Frontal cortex (tissue), 4 donors: ENCODE results near the gene CMYA5. TPM values are rescaled to one million over a fixed set of nuclear protein-coding genes. Genes with fewer than 3 reads are reported as not detected.

Experiments used
- DNase-seq, 2 donors: peaks; one replicate each; pipeline ENCODE4 v3.0.0; 2012; ENCODE audit warnings: low spot score in 2 of 2
- FAIRE-seq: peaks from 2 replicates; lab custom pipeline; 2012; peaks lifted over from hg19 to GRCh38; lab: Jason Lieb, UNC
- total RNA-seq: library from RNA; depleted of rRNA; stranded (reverse); fragments of >200 nt; gene quantifications from one replicate; pipeline ENCODE4 v1.2.3, GENCODE V29; 2014
- donor health status: control.
- donor health status: control.
- donor health status: control.

Gene CMYA5
- total RNA-seq, 1 donor from 2014 or later = 0.82 TPM

- no peak for DNase-seq
Measured at GRCh38 chr5:79785983-79786382, 96.3 kb downstream of the CMYA5 start.

GRCh38 chr5:79787448-79787847 is 97.8 kb downstream of the CMYA5 start:
- DNase-seq (no peak), FAIRE-seq (no peak)

More at GRCh38 chr5:79785983-79786382, 96.3 kb downstream of the CMYA5 start:
- FAIRE-seq = no peak

- DNase-seq (no peak), FAIRE-seq (no peak)
Measured at GRCh38 chr5:79791843-79792242, 102.2 kb downstream of the CMYA5 start.

- no peak for FAIRE-seq
- DNase-seq = no peak
Measured at GRCh38 chr5:79792463-79792862, 102.8 kb downstream of the CMYA5 start.

- FAIRE-seq (no peak), DNase-seq (no peak)
Measured at GRCh38 chr5:79793304-79793703, 103.7 kb downstream of the CMYA5 start.

- FAIRE-seq (no peak), DNase-seq (no peak)
Measured at GRCh38 chr5:79793722-79794121, 104.1 kb downstream of the CMYA5 start.

- DNase-seq (no peak), FAIRE-seq (no peak)
Measured at GRCh38 chr5:79794347-79794746, 104.7 kb downstream of the CMYA5 start.

- FAIRE-seq = no peak
- DNase-seq = no peak
Measured at GRCh38 chr5:79795764-79796398, 106.2 kb downstream of the CMYA5 start.

GRCh38 chr5:79798893-79799590 is 109.4 kb downstream of the CMYA5 start:
- DNase-seq (no peak), FAIRE-seq (no peak)

- no peak for DNase-seq
- FAIRE-seq = no peak
Measured at GRCh38 chr5:79800979-79801827, 111.6 kb downstream of the CMYA5 start.

- FAIRE-seq = no peak
- no peak for DNase-seq
Measured at GRCh38 chr5:79802406-79802805, 112.8 kb downstream of the CMYA5 start.

- no peak for DNase-seq
- no peak for FAIRE-seq
Measured at GRCh38 chr5:79803007-79803406, 113.4 kb downstream of the CMYA5 start.

GRCh38 chr5:79806741-79807140 is 117.1 kb downstream of the CMYA5 start:
- no peak for DNase-seq
- FAIRE-seq = no peak

GRCh38 chr5:79809743-79810142 is 120.1 kb downstream of the CMYA5 start:
- DNase-seq (no peak), FAIRE-seq (no peak)

GRCh38 chr5:79811081-79811480 is 121.4 kb downstream of the CMYA5 start:
- no peak for DNase-seq
- FAIRE-seq = no peak

- DNase-seq = no peak
- no peak for FAIRE-seq
Measured at GRCh38 chr5:79811904-79812303, 122.3 kb downstream of the CMYA5 start.

- DNase-seq = no peak
Measured at GRCh38 chr5:79814699-79815098, 125.1 kb downstream of the CMYA5 start.

GRCh38 chr5:79816014-79816413 is 126.4 kb downstream of the CMYA5 start:
- FAIRE-seq = no peak
- DNase-seq = no peak

More at GRCh38 chr5:79814699-79815098, 125.1 kb downstream of the CMYA5 start:
- FAIRE-seq = no peak

- no peak for FAIRE-seq
- DNase-seq = no peak
Measured at GRCh38 chr5:79820648-79821047, 131.0 kb downstream of the CMYA5 start.

GRCh38 chr5:79824444-79824843 is 134.8 kb downstream of the CMYA5 start:
- no peak for DNase-seq
- no peak for FAIRE-seq

GRCh38 chr5:79825802-79826201 is 136.2 kb downstream of the CMYA5 start:
- DNase-seq = no peak
- no peak for FAIRE-seq
